Memory B cell (primary cell): ENCODE results near the gene ERG.

Source experiments
- ATAC-seq: fragments of 150-1000 bp; cut with Tn5 transposase; 2 replicates; pipeline ENCODE4 v1.10.0; 2021; ENCODE audit warnings: low read depth, mild to moderate bottlenecking, moderate library complexity
- DNase-seq, 2 donors: peaks; one replicate each; pipeline ENCODE4 v3.0.0; 2022; ENCODE audit warnings: low spot score in 2 of 2
- H3K27ac Mint-ChIP-seq: one replicate; pipeline ENCODE4 v1.8.0; 2022; ENCODE audit warnings: mild to moderate bottlenecking, moderate library complexity, mixed read lengths
- H3K27me3 Mint-ChIP-seq: one replicate; pipeline ENCODE4 v1.8.0; 2022; ENCODE audit warnings: mixed read lengths
- H3K36me3 Mint-ChIP-seq: one replicate; pipeline ENCODE4 v1.8.0; 2022; ENCODE audit warnings: mild to moderate bottlenecking, mixed read lengths
- H3K4me1 Mint-ChIP-seq: one replicate; pipeline ENCODE4 v1.8.0; 2022; ENCODE audit warnings: mixed read lengths
- H3K4me3 Mint-ChIP-seq: one replicate; pipeline ENCODE4 v1.8.0; 2022; ENCODE audit warnings: mild to moderate bottlenecking, moderate library complexity, mixed read lengths
- H3K9me3 Mint-ChIP-seq: one replicate; pipeline ENCODE4 v1.8.0; 2022; ENCODE audit warnings: mixed read lengths

Gene ERG

GRCh38 chr21:38507374-38507942, 9.2 kb upstream of the ERG start:
- no peak for DNase-seq
- Mint-ChIP-seq H3K4me3 (no peak overlapping the region), H3K9me3 (no peaks in the 10 kb centered on the region), H3K27ac (no peak overlapping the region), H3K36me3 (no peaks in the 10 kb centered on the region), H3K4me1 (no peaks in the 10 kb centered on the region), H3K27me3 (peaks cover 7% of the 10 kb centered on the region)
- no peak for ATAC-seq

GRCh38 chr21:38506661-38507281, 8.5 kb upstream of the ERG start:
- Mint-ChIP-seq H3K27me3 (peaks cover 7% of the 10 kb centered on the region), H3K4me3 (no peak overlapping the region), H3K36me3 (no peaks in the 10 kb centered on the region), H3K4me1 (no peaks in the 10 kb centered on the region), H3K27ac (no peak overlapping the region), H3K9me3 (no peaks in the 10 kb centered on the region)
- no peak for ATAC-seq
- no peak for DNase-seq

GRCh38 chr21:38505654-38506523, 7.6 kb upstream of the ERG start:
- H3K36me3 Mint-ChIP-seq: no peaks in the 10 kb centered on the region
- no peaks in the 10 kb centered on the region for H3K4me1 Mint-ChIP-seq
- no peaks in the 10 kb centered on the region for H3K9me3 Mint-ChIP-seq
- DNase-seq: no peak
- H3K27me3 Mint-ChIP-seq: peaks cover 11% of the 10 kb centered on the region
- H3K4me3 Mint-ChIP-seq: no peak overlapping the region
- no peak for ATAC-seq
- H3K27ac Mint-ChIP-seq: no peak overlapping the region

- DNase-seq: no peak
- no peak for ATAC-seq
These were observed 5.8 kb upstream of the ERG start for GRCh38 chr21:38504066-38504465.

GRCh38 chr21:38503583-38503982, 5.3 kb upstream of the ERG start:
- DNase-seq (no peak), ATAC-seq (no peak)
- Mint-ChIP-seq H3K27me3 (peaks cover 14% of the 10 kb centered on the region), H3K27ac (no peak overlapping the region), H3K4me3 (no peak overlapping the region), H3K36me3 (no peaks in the 10 kb centered on the region), H3K9me3 (no peaks in the 10 kb centered on the region), H3K4me1 (no peaks in the 10 kb centered on the region)

More at GRCh38 chr21:38504066-38504465, 5.8 kb upstream of the ERG start:
- Mint-ChIP-seq H3K27me3 (peaks cover 14% of the 10 kb centered on the region), H3K4me3 (no peak overlapping the region), H3K36me3 (no peaks in the 10 kb centered on the region), H3K27ac (no peak overlapping the region), H3K4me1 (no peaks in the 10 kb centered on the region), H3K9me3 (no peaks in the 10 kb centered on the region)

GRCh38 chr21:38500073-38500472, 1.8 kb upstream of the ERG start:
- no peaks in the 10 kb centered on the region for H3K36me3 Mint-ChIP-seq
- H3K4me1 Mint-ChIP-seq: peaks cover 3% of the 10 kb centered on the region
- ATAC-seq: no peak
- no peaks in the 10 kb centered on the region for H3K9me3 Mint-ChIP-seq
- no peak for DNase-seq
- no peak overlapping the region for H3K27ac Mint-ChIP-seq
- H3K4me3 Mint-ChIP-seq: no peak overlapping the region
- peaks cover 21% of the 10 kb centered on the region for H3K27me3 Mint-ChIP-seq

- Mint-ChIP-seq H3K4me3 (no peak overlapping the region), H3K36me3 (no peaks in the 10 kb centered on the region), H3K9me3 (no peaks in the 10 kb centered on the region), H3K27me3 (peaks cover 21% of the 10 kb centered on the region), H3K27ac (no peak overlapping the region), H3K4me1 (peaks cover 3% of the 10 kb centered on the region)
- ATAC-seq (no peak), DNase-seq (no peak)
These were observed 1.0 kb upstream of the ERG start for GRCh38 chr21:38499296-38499695.

GRCh38 chr21:38496224-38496623, 2.1 kb downstream of the ERG start:
- Mint-ChIP-seq H3K27me3 (peaks cover 21% of the 10 kb centered on the region), H3K4me3 (no peak overlapping the region), H3K36me3 (no peaks in the 10 kb centered on the region), H3K4me1 (peaks cover 3% of the 10 kb centered on the region), H3K9me3 (no peaks in the 10 kb centered on the region), H3K27ac (no peak overlapping the region)
- ATAC-seq (no peak), DNase-seq (no peak)

GRCh38 chr21:38495696-38496095, 2.6 kb downstream of the ERG start:
- Mint-ChIP-seq H3K27me3 (peaks cover 21% of the 10 kb centered on the region), H3K27ac (no peak overlapping the region), H3K9me3 (no peaks in the 10 kb centered on the region), H3K4me1 (peaks cover 3% of the 10 kb centered on the region), H3K4me3 (no peak overlapping the region), H3K36me3 (no peaks in the 10 kb centered on the region)
- no peak for DNase-seq
- ATAC-seq: no peak

GRCh38 chr21:38495242-38495641, 3.0 kb downstream of the ERG start:
- Mint-ChIP-seq H3K27me3 (peaks cover 21% of the 10 kb centered on the region), H3K36me3 (no peaks in the 10 kb centered on the region), H3K27ac (no peak overlapping the region), H3K9me3 (no peaks in the 10 kb centered on the region), H3K4me1 (peaks cover 3% of the 10 kb centered on the region), H3K4me3 (no peak overlapping the region)
- ATAC-seq (no peak), DNase-seq (no peak)

GRCh38 chr21:38494703-38495102, 3.6 kb downstream of the ERG start:
- no peak for ATAC-seq
- H3K4me3 Mint-ChIP-seq: no peak overlapping the region
- no peak overlapping the region for H3K27ac Mint-ChIP-seq
- H3K27me3 Mint-ChIP-seq: peaks cover 21% of the 10 kb centered on the region
- H3K36me3 Mint-ChIP-seq: no peaks in the 10 kb centered on the region
- DNase-seq: no peak
- peaks cover 3% of the 10 kb centered on the region for H3K4me1 Mint-ChIP-seq
- H3K9me3 Mint-ChIP-seq: no peaks in the 10 kb centered on the region

- H3K27me3 Mint-ChIP-seq: peaks cover 17% of the 10 kb centered on the region
- ATAC-seq: no peak
- no peaks in the 10 kb centered on the region for H3K36me3 Mint-ChIP-seq
These were observed 4.0 kb downstream of the ERG start for GRCh38 chr21:38494251-38494642.

GRCh38 chr21:38493549-38494250, 4.6 kb downstream of the ERG start:
- ATAC-seq: no peak
- Mint-ChIP-seq H3K27ac (no peak overlapping the region), H3K4me1 (peaks cover 3% of the 10 kb centered on the region), H3K27me3 (peaks cover 17% of the 10 kb centered on the region), H3K9me3 (no peaks in the 10 kb centered on the region), H3K36me3 (no peaks in the 10 kb centered on the region), H3K4me3 (no peak overlapping the region)
- no peak for DNase-seq

More at GRCh38 chr21:38494251-38494642, 4.0 kb downstream of the ERG start:
- no peak for DNase-seq
- H3K9me3 Mint-ChIP-seq: no peaks in the 10 kb centered on the region
- no peak overlapping the region for H3K4me3 Mint-ChIP-seq
- H3K4me1 Mint-ChIP-seq: peaks cover 3% of the 10 kb centered on the region
- H3K27ac Mint-ChIP-seq: no peak overlapping the region

- H3K27me3 Mint-ChIP-seq: peaks cover 8% of the 10 kb centered on the region
These were observed 6.3 kb downstream of the ERG start for GRCh38 chr21:38492007-38492406.

More at GRCh38 chr21:38492007-38492406, 6.3 kb downstream of the ERG start:
- Mint-ChIP-seq H3K4me3 (no peak overlapping the region), H3K9me3 (no peaks in the 10 kb centered on the region), H3K27ac (no peak overlapping the region), H3K4me1 (no peaks in the 10 kb centered on the region), H3K36me3 (no peaks in the 10 kb centered on the region)
- DNase-seq: no peak
- no peak for ATAC-seq
